HG03108 (cell line): ENCODE measurements around the gene FOXO6.

Source experiments
- ATAC-seq: cut with Tn5 transposase; IDR thresholded peaks from one replicate; pipeline ENCODE4 v1.9.1; 2021; ENCODE audit warnings: moderate library complexity; ENCODE audit not compliant: unreplicated experiment

The FOXO6 gene

DNA sequence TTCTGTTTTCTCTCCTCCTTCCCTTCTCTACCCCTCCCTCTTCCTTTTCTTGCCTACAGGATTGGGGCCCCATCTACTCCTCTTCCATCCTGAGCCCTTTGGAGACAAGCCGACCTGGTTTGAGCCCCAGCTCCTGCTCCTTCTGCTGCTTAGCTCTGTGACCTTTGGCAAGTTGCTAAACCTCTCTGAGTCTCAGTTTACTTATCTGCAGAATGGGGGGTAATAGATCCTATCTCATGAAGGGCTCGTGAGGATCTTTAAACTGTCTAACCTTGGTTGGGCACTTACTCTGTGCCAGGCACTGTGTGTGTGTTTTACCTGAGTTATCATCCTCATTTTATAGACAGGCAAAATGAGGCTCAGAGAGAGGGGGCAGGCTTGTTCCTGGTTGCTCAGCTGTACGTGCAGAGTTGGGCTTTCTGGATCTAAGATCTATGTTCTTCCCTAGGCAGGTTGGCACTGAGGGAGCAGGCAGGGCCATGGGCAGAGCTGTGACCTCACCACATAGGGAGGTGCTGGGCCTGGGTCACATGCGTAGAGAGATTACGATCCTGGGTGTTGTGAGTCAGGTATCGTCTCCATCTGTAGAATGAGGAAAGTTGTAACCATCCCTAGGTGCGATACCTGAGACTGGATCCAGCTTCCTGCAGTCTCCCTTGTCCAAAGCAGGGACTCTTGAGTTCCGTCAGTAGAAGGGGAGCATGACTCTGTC is 58.5 kb downstream of the FOXO6 start:
- no peak for ATAC-seq

DNA sequence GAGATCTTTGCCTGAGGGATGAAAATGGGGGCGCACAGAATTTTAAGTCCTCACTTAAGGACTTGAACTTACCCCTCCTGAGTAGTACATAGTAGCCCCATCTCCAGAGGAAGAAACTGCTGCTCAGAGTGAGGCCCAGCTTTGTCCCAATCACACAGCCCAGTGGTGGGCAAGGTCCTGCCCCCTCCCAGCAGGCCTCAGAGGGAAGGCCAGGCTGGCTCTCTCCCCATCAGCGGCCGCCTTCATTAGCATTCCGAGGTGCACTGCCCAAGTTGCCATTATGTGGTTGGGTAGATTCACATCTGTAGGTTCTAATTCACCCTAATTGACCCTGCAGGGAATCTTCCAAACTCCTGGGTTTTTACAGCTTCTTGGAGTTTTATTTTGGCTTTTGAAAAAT is 59.1 kb downstream of the FOXO6 start:
- ATAC-seq: no peak

DNA sequence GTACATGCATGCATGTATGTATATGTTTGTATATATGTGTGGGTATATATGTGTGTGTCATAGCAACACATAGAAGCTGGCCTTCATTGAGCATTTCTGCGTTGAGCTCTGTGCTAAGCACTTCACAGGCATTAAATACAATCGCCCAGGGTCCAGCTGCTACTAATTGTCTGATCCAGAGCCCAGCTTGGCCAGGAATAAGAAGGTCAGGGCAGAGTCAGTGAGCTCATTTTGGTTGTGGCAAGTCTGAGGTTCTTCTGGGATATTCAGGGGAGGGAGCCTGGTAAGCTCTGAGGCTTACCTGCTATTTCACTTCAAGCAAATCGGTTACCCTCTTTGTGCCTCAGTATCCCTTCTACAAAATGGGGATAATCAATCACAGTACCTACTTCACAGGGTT is 59.6 kb downstream of the FOXO6 start:
- ATAC-seq: no peak

DNA sequence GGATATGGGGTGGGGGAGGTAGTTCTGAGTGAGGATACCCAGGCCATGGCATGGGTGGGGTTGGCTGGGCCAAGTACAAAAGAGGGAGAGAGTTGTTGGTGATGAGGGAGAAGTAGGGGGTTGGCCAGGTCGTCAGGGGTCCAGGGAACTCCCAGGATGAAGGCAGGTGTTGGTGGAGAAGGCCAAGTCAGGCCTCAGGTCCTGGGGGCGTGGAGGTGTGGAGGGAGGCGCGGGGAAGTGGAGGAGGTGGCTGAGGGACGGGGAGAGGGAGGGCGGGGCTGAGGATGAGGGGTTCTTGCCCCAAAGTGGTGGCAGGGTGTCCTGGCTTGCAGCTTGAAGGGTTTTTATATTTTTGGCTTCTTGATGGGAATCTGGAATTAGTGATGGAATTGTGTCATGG is 61.1 kb downstream of the FOXO6 start:
- no peak for ATAC-seq

DNA sequence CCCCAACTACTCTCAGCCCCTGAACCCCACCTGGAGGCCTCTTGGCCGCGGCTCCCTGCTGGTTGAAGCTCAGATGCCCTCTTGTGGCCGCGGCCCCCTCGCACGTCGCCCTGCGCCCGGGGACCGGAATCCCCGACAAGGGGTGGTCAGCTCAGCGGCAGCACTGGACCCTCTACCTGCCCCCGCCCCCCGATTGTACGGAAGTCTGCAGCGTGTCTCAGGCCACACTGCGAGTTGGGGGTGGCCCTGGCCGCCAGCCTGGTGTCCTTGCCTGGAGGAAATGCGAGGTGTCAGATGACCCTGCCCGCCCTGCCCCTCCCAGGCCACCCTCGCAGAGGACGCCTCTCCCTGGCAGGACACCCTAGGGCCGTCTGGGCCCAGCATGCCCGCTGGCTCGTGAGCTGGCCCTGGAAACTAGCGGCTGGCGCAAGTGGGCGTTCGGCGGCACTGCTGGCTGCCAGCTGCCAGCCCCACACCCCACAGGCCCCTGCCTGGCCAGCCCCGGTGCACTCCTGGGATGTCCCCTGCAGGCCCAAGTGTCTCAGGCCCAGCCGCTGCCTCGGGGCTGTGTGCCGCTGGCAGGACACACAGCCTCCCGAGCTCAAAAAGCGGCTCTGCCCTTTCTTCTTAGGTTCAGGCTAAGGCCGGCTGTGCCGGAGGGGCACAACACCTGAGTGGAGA is 62.4 kb downstream of the FOXO6 start:
- no peak for ATAC-seq

DNA sequence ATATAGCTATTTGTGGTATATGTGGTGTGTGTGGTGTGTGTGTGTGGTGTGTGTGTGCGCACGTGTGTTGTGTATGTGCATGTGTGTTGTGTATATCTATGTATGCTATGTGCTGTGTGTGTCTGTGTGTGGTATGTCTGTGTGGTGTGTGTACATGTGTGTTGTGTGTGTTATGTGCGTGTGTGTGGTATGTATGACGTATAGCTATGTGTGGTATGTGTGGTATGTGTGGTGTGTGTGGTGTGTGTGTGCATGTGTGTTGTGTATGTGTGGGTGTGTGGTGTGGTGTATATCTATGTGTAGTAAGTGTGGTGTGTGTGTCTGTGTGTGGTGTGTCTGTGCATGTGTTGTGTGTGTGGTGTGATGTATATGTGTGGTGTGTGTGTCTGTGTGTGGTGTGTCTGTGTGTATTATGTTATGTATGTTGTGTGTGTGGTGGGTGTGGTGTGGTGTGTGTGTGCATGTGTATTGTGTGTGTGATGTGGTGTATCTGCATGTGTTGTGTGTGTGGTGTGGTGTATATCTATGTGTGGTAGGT is 63.4 kb downstream of the FOXO6 start:
- ATAC-seq: no peak

DNA sequence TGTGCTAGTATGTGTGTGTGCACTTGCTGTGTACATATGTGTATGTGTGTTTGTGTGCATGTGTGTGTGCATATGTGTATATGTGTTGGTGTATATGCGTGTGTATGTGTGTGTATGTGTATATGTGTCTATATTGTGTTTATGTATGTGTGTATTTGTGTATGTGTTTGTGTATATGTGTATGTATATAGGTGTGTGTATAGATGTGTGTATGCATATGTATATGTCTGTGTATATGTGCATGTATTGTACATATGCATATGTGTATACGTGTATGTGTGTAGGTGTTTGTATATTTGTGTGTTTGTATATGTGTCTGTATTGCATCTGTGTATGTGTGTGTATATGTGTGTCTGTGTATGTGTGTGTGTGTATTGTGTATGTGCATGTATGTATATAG is 64.1 kb downstream of the FOXO6 start:
- ATAC-seq: no peak

DNA sequence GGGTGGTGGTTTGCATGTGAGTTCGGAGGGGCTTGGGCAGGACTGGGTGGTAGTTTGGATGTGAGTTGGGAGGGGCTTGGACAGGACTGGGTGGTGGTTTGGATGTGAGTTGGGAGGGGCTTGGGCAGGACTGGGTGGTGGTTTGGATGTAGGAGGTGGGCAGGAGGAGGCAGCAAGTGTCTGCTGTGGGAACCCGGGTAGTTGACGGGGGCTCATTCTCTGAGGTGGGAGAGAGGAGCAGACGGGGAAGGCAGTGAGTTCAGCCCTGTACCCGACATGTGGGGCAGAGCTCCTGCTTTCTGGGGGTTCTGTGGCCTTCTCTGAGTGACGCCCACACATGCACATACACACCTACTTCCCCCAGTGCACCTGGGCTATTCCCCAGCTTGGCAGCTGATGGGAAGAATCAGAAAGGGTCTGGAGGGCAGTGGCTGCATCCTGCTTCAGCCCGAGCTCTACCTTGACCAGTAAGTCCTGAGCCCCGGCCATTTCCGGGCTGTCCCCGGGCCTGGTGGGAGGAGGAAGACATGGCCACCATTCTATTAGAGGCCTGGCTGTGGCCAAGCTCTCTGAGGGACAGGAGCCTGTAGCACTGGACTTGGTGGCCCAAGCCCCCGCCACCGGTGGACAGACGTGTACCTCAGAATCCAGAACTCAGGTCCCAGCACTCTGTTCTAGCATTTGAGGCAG is 65.1 kb downstream of the FOXO6 start:
- ATAC-seq: no peak

DNA sequence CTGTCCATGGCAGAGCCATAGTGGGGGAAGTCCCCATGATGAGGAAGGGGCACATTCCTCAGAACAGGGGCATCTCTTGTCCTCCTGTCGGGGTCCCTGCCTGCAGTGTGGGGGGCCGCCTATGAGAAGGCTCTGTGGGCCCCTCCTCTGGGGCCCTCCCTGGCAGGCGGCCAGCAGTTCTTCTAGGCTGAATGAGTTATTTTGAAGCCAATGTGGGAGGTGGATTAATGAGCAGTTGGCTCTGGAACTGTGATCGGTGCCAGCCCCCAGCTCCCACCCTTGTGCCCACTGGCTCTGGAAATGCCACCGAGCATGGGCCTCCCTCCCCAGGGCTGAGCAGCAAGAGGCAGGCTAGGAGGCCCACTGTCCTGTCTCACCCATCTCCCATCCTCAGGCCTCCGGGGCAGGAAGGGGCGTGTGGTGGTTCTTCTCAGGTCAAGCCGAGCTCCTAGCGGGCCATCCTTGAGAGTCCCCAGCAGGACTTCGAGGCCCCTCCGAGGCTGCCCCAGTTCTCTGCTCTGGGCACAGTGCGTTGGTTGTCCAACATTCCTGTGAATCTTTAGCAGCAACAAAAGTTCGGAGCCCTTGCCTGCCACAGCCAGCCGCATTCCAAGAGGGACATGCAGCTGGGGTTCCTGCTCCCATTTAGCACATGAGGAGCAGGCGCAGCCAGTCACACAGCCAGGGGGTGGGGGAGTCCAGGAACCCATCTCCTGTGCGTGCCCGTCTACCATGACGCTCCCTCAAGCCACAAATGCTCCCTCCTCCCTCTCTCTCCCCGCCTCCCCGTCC is 66.1 kb downstream of the FOXO6 start:
- ATAC-seq: no peak

DNA sequence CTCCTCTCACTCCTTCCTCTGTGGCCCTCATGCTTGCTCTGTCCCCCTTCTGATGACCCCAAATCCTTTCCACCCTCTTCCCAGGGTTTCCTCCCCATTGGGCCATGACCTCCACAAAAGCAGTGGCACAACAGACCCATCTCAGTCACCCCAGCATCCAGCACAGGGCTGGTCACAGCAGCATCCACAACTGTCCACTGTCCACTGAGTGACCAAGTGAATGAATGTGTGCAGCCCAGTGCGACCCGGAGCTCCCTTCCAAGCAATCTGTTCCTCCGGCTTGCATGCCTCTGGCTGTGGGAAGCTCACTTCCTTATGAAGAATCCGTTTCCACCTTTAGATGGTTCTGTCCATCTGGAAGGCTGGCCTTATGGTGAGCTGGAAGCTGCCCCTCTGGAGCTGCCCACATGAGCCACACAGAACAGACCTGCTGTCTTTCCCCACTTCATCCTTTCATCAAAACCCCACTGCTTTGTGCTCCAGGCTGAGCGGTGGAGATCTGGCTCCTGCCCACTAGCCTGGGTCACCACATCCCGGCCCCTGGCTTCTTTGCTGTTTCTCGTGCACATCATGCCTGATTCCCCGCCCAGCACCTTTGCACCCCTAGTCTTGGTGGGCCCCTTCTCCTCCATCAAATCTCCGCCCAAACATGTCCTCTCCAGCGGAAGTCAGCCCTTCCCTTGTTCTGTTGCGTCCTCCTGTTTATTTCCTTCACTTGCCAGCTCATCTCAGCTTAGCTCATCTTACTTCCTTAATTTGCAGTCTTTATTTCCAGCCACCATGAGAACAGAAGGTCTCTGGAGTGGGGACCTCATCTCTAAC is 66.9 kb downstream of the FOXO6 start:
- ATAC-seq: no peak

DNA sequence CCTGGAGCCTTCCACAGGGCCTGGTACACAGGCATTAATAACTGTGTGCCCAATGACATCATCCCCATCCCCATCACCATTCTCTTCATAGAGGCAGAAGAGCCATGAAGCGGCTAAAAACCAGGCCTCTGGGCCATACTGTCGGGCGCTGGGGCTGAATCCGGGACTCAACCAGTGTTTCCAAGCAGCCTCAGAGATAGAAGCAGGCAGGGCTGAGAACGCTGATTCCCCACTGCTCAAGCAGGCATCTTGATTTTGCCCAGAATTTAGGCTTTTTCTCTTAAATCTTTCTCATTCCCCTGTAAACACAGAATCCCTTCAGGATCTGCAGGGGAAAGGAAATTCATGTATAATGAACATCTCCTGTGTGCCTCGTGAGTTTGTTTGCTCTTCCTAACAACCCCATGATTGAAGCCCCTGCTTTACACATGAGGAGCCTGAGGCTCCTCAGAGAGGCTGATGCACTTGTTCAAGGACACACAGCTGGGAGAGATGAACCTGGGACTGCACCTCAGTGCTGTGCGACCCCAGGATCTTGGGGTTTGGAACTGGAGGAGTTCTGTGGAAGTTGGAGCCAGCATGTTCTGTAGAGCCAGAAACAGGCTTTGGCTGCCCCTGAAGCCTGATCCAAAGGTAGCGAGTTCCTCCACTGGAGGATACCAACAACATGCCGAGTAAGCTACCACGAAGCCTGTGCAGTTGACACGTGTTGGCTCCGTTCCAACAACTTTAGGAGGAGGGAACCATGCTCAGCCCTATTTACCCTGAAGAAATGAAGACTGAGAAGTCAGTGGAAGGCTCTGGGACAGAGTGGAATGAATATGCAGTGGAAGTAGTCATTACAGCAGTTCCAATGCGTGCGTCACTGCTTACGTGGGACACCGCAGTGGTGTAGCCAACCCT is 67.8 kb downstream of the FOXO6 start:
- no peak for ATAC-seq

DNA sequence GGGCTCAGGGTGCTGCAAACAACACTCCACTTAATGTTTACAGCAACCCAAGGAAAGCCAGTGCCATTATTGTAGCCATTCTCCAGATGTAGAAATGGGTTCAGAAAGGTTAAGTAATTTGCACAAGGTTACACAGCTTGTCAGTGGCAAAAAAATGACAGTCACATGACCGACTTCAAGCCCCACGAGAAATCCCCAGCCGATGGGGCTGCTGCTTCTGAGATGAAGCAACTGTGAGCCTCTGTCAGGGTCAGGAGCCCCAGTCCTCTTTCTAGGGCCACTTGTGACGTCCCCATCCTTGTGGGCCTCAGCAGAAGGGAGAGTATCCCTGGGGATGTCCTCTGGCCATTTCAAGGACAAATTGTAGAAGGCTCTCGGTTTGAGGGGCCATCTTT is 68.4 kb downstream of the FOXO6 start:
- ATAC-seq: no peak

DNA sequence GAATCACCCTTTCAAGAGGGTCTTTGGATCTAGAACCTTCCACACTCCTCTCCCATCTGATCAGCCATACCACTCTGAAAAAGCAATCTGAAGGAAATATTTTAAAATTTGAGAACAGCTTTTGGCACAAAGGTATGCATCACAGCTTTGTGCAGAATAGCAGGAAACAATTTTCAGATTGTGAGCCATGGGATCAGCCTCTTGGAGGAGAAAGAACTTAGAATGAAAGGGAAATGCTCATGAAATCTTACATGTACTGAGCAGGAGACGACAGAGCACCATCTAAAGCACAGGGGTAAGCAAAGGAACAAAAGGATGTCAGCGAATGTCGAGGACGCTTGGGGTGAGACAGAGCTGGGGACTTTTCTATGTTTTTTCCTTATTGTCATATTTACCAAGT is 68.8 kb downstream of the FOXO6 start:
- ATAC-seq: no peak

DNA sequence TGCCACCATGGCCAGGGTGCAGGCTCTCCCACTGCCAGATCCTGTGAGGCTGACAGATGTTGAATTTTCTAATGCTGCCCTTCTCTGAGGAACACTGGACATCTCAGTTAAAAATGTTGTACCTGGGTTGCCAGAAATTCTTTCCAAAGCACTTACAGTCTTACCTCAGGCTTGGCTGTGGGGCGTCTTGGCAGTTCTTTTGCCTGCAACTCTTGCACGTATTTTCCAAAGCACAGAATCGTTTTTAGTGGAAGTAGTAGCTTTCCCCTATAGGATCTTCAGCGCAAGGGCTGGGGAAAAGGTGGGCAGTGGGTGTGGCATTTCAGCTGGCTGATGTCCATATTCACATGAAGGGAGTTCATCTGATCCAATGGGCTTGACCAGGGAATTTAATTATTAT is 69.3 kb downstream of the FOXO6 start:
- no peak for ATAC-seq

DNA sequence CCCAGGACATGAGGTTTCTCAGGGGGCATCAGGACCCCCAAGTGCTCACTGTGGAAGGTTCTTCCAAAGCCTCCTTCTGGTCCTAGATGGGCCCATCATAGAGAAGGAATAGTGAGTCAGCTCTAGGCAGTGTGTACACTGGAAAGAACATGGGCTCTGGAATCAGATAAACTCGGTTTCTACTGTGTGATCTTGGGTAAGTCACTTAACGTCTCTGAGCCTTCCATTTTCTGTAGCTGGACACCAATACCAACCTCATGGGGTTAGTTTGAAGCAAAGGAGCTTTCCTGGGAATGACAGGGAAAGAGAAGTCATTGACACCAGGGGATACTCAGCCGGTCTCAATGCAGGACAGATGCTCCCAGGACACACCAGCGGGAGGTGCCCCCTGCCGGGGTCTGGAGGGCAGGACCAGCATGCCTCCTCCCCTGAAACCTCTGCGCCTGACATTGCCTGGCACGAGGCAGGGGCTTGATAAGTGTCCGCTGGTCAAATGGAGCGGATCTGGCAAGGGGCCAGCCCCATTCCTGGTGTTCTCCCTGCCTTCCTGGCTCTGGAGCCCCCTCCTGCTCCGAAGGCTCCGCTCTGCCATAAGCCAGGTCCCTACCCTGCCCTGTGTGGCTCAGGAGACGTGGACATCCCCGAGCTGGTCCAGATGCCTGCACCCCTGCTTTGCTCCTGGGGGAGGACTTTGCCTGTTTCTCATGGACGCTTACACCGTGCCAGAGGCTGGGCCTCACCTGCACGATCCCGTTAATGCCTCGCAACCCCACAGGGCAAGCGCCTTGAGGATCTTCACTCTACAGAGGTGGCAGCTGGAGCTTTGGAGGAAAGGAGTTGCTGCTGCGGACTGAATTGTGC is 70.5 kb downstream of the FOXO6 start:
- no peak for ATAC-seq
